Dermis blood vessel endothelial cell (primary cell): ENCODE measurements around the gene GCNT4. TPM values are rescaled to one million over a fixed set of nuclear protein-coding genes. Genes with fewer than 3 reads are reported as not detected.

ENCODE experiments used
- DNase-seq: peaks from one replicate; pipeline ENCODE4 v3.0.0; 2010
- total RNA-seq: library from RNA; depleted of rRNA; stranded (reverse); fragments of >200 nt; gene quantifications from 2 replicates; pipeline ENCODE4 v1.2.3, GENCODE V29; 2014

The GCNT4 gene
- total RNA-seq, 1 donor from 2014 or later, result 0.34 TPM

GRCh38 chr5:75050415-75050814, 1.9 kb downstream of the GCNT4 start:
- DNase-seq, result peak; percentile 43

- peak; percentile 84 for DNase-seq
These were observed 2.7 kb downstream of the GCNT4 start for GRCh38 chr5:75049456-75050351.

DNA sequence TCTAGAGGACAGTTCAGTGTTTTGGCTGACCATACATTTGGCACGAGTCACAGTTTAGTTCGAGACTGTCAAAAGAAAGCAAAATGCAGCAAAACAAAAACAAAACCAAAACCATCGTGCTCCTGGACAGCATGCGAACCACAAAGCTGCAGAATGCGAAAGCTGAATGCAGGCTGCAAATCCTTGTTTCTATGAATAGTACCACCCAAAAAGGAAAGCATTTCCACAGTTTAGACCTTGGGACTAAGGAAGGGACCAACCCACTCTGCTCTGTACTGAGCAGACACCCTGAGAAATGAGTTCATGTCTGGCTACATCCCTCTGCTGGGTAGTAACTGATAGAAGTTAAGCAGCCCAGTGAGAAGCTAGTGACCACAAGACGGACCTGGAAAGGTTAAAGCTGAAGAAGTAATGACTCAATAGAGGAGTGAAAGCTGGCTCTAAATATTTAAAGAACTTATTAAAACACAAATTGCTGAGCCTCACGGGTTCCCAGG, 3.9 kb downstream of the GCNT4 start:
- no peak for DNase-seq

DNA sequence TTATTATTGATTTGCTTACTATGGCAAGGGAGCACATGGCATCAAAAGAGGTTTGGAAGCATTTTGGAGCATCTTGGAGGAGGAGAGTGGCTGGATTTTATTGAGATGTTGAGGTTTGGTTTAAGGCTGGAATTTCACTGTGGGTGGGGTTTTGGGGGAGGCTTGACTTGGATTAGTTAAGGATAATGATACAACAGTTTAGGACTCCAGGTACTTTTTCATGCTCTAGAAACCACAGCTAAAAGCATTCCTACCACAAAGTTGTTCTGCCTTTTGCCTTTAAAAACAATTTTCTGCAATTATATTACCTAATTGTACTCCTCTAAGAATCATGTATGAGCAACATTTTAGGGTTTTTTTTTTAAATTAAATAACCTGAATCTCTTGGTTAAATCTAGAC, 5.0 kb downstream of the GCNT4 start:
- DNase-seq, result no peak

DNA sequence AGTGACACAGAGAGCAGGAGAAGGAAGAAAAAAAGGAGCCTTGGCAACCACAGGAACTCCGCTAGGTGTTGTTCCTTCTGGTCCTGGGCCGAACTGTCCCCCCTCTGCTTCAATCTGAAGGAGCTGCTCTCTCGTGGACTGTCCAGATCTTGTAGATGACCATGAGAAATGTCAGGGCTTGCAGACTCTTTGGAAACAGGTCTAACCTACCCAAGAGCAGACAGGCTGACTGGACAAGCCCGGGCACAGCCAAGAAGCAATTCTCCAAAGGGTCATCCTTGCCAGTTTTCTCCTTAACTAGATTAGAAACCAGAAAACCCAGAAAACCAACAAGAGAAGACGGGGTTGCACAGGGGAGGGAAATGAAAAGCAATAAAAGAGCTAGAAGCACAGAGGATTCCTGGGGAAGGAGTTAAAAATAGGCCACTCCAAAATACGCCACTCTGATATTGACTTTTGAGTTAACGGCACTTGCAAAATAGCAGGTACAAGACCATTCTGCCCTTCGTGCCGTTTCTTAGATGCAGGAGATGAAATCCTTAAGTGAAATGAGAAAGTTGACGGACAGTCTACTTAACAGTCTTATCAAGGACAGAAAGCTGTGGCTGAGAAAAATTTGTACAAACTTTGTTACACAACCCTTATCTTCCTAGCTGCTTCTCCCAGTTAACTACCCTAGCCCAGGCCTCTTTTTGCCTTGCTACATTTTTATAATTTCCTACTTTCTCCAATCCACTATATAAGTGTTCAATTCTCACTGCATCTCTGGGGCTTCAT, 5.8 kb downstream of the GCNT4 start:
- no peak for DNase-seq

GRCh38 chr5:75045071-75045470, 7.3 kb downstream of the GCNT4 start:
- DNase-seq, result no peak

DNA sequence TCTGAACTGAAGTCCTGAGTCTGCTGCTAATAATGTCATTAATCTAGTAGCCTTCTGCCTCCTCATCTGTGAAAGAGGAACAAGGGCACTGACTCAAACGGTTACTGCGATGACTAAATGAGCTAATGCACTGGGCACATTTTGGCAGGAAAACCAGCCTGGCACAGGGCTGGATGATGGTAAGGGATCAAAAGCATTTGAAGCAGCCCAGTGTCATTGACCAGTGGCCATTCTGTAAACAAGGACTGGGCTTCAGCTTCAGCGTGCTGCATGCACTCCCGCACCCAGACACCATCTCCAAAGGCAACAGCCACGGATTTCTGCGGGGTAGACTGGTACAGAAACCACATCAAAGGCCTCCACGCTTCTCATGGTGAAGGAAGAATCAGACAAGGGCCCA, 8.0 kb downstream of the GCNT4 start:
- DNase-seq, result no peak

DNA sequence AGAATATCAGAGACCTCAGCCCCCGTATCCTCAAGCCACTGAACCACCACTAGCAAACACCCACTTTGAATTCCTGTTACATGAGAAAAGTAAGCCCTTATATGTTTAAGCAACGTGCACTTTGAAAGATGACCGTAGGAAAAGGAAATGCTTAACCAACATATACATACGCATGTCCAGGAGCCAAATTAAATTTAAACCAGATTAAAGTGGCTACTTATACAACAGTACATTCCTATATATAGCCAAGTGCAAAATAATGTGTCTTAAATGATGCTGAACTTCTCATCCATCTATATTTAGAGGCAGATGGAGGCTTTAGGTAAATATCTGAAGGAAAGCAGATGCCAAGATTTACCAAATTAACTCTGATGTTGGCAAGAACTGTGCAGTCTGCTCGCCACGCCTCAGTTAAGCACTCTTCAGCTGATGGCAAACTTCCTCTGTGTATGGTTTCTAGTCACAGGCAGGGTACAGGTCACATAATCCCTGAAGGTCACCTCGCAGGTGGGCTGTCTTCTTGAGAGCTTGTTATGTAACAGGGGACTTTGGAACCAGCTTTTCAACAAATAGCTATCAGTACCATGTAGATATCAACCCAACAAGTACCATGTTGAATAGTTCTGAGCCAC, 8.6 kb downstream of the GCNT4 start:
- no peak for DNase-seq

DNA sequence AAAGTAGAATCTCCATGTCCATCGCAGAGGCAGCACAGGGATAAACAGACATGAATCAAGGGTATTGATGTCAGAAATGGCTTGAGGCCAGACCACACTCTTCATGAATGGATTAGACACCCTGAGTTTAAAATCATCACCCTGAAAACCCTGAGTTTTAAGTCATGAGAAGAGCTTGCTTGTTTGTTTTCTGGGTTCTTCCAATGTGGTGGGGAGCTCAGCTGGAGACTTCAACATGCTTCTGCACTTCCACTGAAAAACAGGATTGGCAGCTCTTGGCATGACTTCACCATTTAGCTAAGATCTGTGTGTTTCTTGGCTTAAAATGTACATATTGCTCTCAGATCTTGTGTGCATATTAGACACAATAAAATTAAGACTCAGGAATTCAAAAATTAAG, 9.8 kb downstream of the GCNT4 start:
- DNase-seq, result no peak

DNA sequence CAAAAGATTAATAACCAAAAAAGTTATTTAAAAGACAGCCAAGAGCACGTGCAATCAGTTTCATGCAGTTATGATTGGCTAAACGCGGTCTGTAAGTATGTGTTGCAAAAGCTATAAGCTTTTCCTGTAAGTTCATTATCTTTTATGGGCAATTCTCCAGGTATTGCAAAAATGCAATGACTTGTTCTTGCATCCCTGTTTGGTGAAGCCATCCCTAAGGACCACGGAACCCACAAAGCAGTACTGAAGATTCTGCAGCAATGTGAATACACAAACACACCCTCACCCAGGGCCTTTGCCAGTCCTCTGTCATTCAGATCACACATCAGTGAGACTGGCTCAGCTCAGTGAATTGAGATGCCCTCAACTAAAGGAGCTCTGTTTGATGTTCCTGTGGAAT, 11.4 kb downstream of the GCNT4 start:
- no peak for DNase-seq

GRCh38 chr5:75037106-75037505, 15.3 kb downstream of the GCNT4 start:
- peak; percentile 32 for DNase-seq

DNA sequence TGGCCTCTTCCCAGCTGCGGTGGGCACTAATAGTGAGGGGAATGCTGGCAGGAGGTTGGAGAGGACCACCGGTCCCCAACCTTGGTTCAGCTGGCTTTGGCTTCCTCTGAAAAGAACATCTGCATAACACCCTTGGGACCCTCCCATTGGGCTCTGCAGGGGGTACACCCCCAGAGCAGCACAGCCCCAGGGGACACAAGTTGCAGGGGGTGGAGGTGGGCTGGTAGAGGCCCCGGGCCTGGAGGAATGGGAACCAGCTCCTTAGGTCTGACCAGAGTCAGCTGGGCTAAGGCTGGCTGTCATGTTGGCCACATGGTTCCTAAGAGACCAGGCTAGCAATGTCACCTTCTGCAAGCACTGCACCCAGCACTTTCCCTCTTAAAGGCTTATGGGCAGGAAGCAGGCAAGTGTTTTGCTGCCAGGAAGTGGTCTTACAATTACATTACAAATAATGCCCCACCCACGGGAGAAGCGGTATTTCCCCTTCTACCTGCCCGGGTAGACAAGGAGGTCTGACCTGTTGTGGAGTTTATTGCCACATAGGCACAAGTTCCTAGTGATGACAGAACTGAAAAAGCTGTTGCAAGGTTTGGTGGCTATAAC, 18.1 kb downstream of the GCNT4 start:
- no peak for DNase-seq

DNA sequence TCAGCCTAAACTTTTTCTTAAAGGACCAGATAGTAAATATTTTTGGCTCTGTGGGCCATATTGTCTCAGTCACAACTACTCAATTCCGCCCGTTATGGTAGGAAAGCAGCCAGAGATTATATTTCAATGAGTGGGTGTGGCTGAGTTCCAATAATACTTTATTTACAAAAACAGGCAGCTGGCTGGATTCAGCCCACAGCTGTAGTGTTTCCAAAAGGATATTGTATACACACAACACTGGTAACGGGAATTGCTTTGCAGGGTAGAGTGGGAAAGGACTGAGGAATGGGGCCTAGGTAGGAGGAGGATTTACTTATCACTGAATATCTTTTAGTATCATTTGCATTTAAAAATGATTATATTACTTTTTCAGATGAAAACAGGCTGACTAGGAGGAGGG, 21.0 kb downstream of the GCNT4 start:
- DNase-seq, result no peak

DNA sequence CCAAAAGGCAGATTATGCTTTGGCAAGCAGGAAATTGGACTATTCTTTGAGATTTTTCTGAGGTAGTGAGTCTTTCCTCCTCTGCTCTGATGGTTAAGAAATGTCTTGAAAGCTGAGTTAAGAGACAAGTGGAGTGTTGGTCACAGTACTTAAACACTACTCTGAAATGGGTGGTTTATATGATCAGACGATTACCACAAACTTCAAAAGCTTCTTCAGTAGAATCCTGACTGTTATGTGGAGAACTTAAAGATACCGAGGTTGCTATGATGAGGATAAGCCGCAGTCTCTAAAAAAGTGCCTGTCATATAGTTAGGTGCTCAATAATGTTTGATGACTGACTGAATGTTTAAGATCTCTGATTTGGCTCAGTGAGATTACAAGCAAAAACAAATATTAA, 24.3 kb downstream of the GCNT4 start:
- DNase-seq, result no peak

DNA sequence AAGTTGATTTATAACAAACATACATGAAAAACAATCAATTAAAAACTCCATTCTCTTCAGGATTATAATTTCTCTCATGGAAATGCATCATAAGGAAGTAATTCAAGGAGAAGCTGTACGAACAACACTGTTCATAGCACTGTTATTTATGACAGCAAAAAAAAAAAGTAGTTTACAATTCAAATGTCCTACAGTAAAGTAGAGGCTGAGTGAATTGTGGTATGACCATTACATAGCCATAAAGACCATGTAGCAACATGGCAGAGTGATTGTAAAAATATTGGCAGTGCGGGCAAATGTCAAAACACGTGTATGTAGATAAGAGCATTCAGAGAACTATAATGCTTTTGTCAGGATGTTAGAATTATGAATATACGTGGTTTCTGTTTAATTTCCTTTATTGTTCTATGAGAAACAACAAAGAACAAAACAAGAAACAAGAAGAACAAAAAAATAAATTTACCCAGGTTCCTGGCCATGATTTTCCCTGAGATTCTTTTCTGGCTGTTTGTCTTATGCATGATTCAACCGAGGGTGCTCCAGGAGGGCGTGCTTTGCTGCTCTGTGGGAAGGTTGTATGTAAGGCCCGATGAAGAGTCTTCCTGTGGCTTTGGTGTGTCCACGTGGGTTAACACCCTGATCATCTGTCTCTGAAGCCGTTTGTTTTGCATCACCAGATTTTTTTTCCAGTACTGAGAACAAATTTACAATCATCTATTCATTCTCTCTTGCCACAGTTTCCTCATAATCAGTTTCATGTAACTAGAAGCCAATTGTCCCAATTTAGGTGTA, 28.8 kb downstream of the GCNT4 start:
- no peak for DNase-seq

DNA sequence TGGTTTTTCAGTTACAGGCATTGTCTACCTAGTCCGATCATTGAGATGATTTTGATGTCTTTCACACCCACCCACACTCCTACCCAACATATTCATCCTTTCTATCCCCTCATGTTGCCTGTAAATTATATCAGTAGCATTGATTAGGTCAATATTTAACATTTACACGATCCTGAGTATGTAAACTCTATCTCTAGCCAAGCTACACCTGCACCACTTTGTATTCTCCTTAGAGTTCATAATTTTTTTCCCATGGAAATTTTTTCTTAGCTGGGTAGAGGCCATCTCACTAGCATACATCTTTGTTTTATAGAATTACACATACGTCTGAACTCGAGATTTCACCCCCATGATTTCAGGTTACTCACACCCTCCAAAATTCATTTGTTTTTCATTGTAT, 30.6 kb downstream of the GCNT4 start:
- DNase-seq, result no peak

GRCh38 chr5:75021219-75021618, 31.1 kb downstream of the GCNT4 start:
- no peak for DNase-seq

GRCh38 chr5:75020016-75020656, 32.2 kb downstream of the GCNT4 start:
- no peak for DNase-seq

DNA sequence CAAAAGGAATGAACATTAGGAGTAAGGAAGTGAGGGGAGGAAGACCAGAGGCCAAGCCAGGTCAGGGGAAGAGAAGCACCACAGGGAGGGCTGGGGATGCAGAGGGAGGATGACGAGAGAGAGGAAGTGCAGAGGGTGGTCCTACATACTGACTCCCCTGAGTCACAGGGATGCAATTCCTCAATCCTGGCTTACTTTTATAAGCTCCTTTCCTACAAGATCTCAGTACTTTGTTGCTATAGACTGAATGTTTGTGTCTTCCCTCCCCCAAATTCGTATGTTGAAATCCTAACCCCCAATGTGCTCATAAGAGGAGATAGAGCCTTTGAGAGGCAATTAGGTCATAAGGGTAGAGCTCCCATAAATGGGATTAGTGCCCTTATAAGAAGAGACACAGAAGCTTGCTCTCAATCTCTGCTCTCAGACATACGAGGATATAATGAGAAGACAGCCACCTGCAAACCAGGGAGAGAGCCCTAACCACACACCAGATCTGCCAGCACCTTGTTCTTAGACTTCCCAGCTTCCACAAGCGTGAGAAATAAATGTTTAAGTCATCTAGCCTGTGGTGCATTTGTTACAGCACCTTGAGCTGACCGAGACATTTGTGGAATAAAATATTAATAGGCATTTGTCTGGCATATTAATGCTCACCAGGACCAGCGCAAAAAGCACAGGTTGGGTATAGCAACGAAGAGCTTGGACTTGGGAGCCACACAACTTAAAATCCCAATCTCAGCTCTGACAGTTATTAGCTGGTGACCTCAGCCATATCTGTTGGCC, 33.4 kb downstream of the GCNT4 start:
- no peak for DNase-seq

GRCh38 chr5:75017971-75018370, 34.4 kb downstream of the GCNT4 start:
- no peak for DNase-seq

- no peak for DNase-seq
These were observed 35.5 kb downstream of the GCNT4 start for GRCh38 chr5:75016896-75017295.
